ENCODE results near the gene KIAA0753.

Gene KIAA0753

GRCh38 chr17:6545291-6545690 lies 95.2 kb downstream of the KIAA0753 start:
- no peak for DNase-seq

GRCh38 chr17:6544011-6544370 lies 96.5 kb downstream of the KIAA0753 start:
- no peak for DNase-seq

- no peak for DNase-seq
These were observed 97.2 kb downstream of the KIAA0753 start for GRCh38 chr17:6543079-6544010.

GRCh38 chr17:6542577-6542976 lies 97.9 kb downstream of the KIAA0753 start:
- DNase-seq: no peak

GRCh38 chr17:6541886-6542285 lies 98.6 kb downstream of the KIAA0753 start:
- DNase-seq: no peak

- no peak for DNase-seq
These were observed 100.6 kb downstream of the KIAA0753 start for GRCh38 chr17:6539871-6540270.

GRCh38 chr17:6536566-6537065 lies 103.9 kb downstream of the KIAA0753 start:
- DNase-seq: no peak

GRCh38 chr17:6536053-6536452 lies 104.5 kb downstream of the KIAA0753 start:
- no peak for DNase-seq

- no peak for DNase-seq
These were observed 105.5 kb downstream of the KIAA0753 start for GRCh38 chr17:6534846-6535514.

- DNase-seq: no peak
These were observed 108.0 kb downstream of the KIAA0753 start for GRCh38 chr17:6532441-6532885.

- no peak for DNase-seq
These were observed 108.9 kb downstream of the KIAA0753 start for GRCh38 chr17:6531575-6531974.

- no peak for DNase-seq
These were observed 110.1 kb downstream of the KIAA0753 start for GRCh38 chr17:6530324-6530920.

GRCh38 chr17:6528557-6528956 lies 112.0 kb downstream of the KIAA0753 start:
- DNase-seq: no peak
